Measurements from ENCODE around the gene TRIP13. TPM values are rescaled to one million over a fixed set of nuclear protein-coding genes. Genes with fewer than 3 reads are reported as not detected.
A peak's percentile ranks its signal among the peaks of the same experiment; 100 is the strongest.
"Not testable (repeated sequence)": the region's sequence is repeated elsewhere in the genome, so short reads cannot be mapped to it uniquely, and the experiment has no call there.

TRIP13 gene
- 10 to 100 TPM in 3 of 10 donors, 1 to 10 TPM in 7; 6.5 to 14.2 (median 8.6) TPM for polyA plus RNA-seq (ENCODE audit: insufficient read length in 10 of 10)
- long read RNA-seq, donor 1, partial matches to known transcripts = 0 of 1 reads
- long read RNA-seq, donor 1, other reads (novel, unspliced or antisense) = 0 of 1 reads
- long read RNA-seq, donor 2, partial matches to known transcripts = 5 of 6 reads
- long read RNA-seq, donor 2, other reads (novel, unspliced or antisense) = 0 of 6 reads
- long read RNA-seq, donor 3 = 0 reads
- long read RNA-seq, donor 4, partial matches to known transcripts = 0 of 2 reads
- long read RNA-seq, donor 4, other reads (novel, unspliced or antisense) = 0 of 2 reads
- long read RNA-seq, donor 5, partial matches to known transcripts = 0 of 2 reads
- long read RNA-seq, donor 5, other reads (novel, unspliced or antisense) = 0 of 2 reads
- long read RNA-seq, donor 6 = 0 reads
- long read RNA-seq, donor 7, partial matches to known transcripts = 0 of 3 reads
- long read RNA-seq, donor 7, other reads (novel, unspliced or antisense) = 0 of 3 reads
- long read RNA-seq, donor 8, partial matches to known transcripts = 0 of 1 reads
- long read RNA-seq, donor 8, other reads (novel, unspliced or antisense) = 0 of 1 reads
- long read RNA-seq, donor 9, partial matches to known transcripts = 0 of 1 reads
- long read RNA-seq, donor 9, other reads (novel, unspliced or antisense) = 0 of 1 reads

DNA sequence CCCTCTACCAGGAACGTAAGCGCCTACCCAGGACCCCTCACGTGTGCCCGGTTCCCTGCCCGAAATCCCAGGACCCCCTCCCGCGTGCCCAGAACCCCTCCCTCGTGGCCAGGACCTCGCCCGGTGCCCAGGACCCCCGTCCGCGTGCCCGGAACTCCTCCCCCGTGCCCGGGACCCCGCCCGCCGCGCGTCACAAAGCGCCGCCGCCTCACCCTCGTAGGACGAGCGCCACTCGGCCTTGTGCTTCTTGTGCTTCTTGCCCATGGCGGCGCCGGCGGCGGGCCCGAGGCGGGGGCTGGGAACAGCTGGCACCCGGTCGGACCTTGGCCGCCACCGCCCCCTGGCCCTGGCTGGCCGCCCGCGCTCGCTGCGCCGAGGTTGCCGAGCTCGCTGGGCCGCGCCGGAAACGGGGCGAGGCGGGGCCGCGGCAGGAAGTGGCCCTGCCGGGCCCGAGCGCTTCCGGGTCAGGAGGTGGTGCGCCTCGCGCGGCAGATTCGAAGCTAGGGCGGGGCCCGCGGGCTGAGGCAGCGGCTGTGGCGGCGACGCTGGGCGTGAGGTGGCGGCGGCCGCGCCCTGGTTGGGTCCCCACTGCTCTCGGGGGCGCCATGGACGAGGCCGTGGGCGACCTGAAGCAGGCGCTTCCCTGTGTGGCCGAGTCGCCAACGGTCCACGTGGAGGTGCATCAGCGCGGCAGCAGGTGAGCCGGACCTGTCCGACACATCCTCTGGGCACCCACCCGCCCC, at the start of gene TRIP13, which contains the start of gene BRD9:
TSS of gene TRIP13 (plus strand) at position 491 of the 743 bp plus-strand sequence. CDS start at position 606, 115 bp downstream.
TSS of gene BRD9 (minus strand) at position 408 of the 743 bp plus-strand sequence. CDS start at position 264, 144 bp downstream.
- peak; percentile 73 to 93 (median 88) for DNase-seq

GRCh38 chr5:843371-843770, 49.3 kb upstream of the TRIP13 start:
- DNase-seq = not testable (repeated sequence)

DNA sequence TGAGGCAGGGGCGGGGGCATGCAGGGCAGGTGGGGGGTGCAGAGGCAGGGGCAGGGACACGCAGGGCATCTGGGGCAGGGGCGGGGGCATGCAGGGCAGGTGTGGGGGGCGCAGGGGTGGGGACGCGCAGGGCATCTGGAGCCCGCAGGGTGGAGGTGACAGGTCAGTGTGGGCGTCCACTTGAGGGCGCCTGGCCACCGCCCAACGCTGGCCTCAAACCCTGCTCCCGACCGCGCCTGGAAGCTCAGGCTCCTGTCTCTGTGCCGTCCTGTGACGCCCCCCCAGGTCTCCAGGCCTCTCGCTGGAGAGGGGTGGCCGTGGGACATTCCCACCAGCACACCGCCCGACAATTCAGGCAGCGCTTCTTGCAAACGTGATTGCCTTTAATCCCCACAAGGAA, 48.8 kb upstream of the TRIP13 start:
- peak in 1 of 3 donors; percentile 3 for DNase-seq

GRCh38 chr5:844426-844825, 48.3 kb upstream of the TRIP13 start:
- peak in 1 of 3 donors; percentile 0 for DNase-seq

DNA sequence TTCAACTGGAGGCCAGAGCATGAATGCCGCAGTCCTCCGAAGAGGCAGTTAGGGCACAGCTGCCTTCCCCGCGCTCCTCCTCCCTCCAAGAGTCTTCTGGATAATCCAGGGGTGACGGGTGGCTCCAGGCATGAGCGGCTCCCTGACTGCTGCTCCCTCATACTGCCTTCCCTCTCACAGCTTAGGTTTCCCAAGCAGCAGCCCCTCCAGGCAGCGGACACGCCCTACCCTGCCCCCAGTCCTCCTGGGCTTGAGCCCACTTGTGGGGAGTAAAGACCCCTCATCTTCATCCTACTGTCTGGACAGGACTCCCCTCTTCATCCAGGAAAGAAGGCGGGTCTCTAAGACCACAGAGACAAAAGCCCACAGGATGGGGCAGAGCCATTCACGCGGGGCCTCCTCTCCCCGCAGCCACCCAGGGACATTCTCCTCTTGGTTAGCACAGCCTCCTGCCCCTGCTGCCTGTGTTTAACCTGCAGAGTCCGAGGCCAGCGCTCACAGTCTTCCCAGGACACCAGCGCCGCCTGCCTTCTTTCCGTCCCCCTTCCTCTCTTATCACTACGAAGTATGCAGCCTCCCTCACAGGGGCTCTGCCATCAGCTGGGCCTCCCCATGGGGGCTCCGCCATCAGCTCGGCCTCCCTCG, 47.5 kb upstream of the TRIP13 start:
- peak in 1 of 3 donors; percentile 1 for DNase-seq

DNA sequence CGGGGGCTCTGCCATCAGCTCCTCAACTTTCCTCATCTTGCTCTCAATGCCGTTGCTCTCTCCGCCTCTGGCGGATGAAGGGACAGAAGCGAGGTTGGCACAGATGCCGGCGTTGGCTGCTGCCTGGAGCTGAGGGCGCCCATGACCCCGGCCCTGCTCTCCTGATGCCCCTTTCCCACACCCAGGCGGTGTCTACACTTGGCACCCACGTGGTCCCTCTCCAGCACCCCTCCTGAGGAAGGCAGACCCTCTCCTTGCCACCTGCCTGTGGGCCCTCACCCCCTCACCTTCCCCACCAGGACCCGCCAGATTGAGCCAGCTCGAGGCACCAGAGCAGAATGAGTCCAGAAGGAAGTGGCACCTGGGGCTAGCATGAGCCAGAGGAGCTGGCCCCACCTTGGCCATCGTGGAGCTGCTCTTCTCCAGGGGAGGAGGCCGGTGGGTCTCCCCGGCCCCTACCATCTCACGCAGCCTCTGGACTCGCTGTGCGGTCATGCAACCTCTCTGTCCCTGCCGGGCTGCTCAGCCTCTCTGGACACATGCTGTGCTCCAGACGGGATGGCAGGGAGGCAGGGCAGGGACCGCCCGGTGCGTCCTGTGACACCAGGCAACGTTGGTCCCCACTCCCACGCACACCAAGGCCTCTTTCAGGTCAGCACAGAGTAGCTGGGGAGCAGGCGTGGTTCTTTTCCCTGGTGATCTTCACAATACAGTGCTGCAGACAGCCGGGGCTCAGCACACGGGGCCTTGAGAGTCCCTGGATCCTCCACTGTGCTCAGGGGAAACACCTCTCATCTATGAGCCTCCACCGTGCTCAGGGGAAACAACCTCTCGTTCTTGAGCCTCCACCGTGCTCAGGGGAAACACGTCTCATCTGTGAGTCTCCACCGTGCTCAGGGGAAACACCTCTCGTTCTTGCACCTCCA, 46.7 kb upstream of the TRIP13 start:
- not testable (repeated sequence) for DNase-seq

DNA sequence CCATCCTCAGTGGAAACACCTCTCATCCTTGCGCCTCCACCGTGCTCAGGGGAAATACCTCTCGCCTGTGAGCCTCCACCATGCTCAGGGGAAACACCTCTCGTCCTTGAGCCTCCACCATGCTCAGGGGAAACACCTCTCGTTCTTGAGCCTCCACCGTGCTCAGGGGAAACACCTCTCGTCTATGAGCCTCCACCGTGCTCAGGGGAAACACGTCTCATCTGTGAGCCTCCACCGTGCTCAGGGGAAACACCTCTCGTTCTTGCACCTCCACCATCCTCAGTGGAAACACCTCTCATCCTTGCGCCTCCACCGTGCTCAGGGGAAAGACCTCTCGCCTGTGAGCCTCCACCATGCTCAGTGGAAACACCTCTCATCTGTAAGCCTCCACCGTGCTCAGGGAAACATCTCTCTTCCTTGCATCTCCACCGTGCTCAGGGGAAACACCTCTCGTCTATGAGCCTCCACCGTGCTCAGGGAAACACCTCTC, 46.0 kb upstream of the TRIP13 start:
- peak in 1 of 3 donors; percentile 2 for DNase-seq

GRCh38 chr5:847212-847611, 45.5 kb upstream of the TRIP13 start:
- DNase-seq = not testable (repeated sequence)

DNA sequence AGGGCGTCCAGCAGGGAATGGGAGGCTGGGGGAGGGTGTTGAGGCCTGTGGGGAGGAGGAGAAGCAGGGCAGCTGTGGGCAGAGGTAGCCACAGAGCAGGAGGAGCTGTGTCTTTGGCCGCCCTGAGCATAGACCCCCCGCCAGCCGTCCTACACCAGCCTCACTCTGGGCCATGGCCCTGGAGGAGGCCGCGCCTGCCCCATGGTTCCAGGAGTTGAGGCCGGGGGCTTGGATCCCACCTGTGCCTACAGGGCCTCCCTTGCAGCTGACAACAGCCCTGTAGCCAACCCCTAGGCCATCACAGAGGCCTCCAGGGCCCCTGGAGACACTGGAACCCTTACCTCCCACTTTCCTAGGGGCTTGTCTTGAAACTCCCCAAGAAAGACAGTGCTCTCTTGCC, 44.9 kb upstream of the TRIP13 start:
- not testable (repeated sequence) for DNase-seq

DNA sequence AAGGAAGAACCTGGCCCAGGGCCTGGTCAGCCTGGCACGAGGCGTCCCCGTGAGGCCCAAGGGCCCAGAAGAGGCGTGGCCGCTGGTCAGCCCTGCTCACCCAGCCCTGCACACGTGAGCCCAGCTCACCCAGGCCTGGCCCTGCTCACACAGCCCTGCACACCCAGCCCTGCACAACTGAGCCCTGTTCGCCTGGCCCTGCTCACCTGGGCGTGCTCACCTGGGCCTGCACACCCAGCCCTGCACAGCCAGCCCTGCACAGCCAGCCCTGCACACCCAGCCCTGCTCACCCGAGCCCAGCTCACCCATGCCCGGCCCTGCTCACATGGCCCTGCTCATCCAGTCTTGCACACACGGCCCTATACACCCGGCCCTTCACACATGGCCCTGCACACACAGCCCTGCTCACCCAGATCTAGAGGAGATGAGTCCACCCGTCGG, 44.0 kb upstream of the TRIP13 start:
- peak in 1 of 3 donors; percentile 1 for DNase-seq

DNA sequence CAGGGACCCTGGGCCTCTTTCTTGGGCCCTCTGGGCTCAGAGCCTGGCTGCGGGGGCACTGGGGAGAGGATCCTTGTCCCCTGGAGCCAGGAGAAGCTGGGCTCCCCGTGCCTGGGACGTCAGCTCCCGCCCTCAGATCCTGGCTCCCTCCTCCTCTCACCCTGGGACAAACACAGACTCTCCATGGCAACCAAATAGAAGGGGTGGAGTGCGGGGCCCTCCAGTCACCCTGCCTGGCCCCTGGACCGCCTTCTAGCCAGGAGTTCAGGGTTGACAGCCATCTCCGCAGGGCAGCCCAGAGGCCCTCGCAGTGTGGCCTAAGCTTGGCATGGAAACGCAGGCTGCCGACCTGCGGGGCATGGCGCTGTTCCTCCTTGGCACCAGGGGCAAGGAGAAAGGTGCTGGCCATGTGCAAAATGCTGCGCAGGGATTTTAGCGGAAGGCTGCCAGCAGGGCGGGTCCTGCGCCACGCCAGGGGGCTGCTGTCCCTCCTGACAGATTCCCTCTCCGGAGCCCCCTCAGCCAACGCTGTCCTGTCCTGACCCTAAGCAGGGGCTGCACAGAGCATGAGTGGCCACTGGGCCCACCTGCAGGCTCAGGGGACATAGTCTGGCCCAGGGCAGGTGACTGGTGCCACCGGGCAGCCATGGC, 42.9 kb upstream of the TRIP13 start:
- DNase-seq = peak; percentile 7 to 77 (median 68)

- DNase-seq = no peak
Measured at GRCh38 chr5:850511-851006, 42.1 kb upstream of the TRIP13 start, which contains the start of gene ZDHHC11. Gene ZDHHC11 (minus strand): TSS chr5:850986. CDS start chr5:850602, 384 bp downstream.

DNA sequence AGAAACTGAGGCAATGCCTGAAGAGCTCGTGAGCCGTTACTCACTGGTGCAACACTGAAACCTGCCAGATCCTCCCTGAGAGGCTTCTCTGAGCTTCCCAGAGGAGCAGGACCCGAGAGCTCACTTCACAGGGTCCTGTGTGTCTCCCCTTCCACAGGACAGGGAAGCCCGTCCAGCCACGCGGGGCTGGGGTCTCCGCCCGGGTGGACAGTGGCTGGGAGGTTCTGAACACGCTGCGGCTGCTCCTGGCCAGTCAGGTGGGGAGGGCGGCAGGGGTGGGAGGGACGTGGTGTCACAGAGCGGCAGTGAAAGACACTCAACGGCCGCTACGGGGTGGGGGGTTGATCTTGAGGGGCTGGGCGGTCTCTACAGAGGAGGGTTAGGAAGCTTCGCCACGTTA, 41.6 kb upstream of the TRIP13 start:
- no peak for DNase-seq

DNA sequence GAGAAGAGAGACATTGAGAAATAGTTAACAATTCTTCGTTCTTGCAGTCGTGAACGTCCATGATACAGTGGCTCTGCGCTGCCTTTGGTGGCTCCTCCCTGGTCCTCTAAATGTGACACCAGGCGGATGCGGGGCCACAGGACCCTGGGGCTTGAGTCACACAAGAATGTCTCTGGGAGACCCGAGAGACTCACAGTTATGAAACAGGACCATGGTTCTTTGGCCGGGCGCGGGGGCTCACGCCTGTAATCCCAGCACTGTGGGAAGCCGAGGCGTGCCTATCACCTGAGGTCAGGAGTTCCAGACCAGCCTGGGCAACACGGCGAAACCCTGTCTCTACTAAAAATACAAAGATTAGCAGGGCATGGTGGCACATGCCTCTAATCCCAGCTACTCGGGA, 41.1 kb upstream of the TRIP13 start:
- DNase-seq = no peak

GRCh38 chr5:852018-852417, 40.7 kb upstream of the TRIP13 start:
- no peak for DNase-seq

DNA sequence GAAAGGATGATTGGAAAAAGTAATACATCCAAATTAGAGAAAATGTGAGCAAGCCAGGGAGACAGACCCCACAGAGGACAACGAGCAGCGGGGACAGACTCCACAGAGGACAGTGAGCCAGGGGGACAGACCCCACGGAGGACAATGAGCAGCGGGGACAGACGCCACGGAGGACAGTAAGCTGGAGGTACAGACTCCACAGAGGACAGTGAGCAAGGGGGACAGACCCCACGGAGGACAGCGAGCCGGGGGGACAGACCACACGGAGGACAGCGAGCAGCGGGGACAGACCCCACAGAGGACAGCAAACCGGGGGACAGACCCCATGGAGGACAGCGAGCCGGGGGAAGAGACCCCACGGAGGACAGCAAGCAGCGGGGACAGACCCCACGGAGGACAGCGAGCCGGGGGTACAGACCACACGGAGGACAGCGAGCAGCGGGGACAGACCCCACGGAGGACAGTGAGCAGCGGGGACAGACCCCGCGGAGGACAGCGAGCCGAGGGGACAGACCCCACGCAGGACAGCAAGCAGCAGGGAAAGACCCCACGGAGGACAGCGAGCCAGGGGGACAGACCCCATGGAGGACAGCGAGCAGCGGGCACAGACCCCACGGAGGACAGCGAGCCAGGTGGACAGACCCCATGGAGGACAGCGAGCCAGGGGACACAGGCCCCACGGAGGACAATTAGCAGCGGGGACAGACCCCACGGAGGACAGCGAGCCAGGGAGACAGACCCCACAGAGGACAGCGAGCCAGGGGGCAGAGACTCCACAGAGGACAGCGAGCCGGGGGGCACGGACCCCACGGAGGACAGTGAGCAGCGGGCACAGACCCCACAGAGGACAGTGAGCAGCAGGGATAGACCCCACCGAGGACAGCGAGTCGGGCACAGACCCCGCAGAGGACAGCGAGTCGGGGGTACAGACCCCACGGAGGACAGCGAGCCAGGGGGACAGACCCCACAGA, 40.0 kb upstream of the TRIP13 start:
- no peak for DNase-seq

GRCh38 chr5:853416-854090, 39.1 kb upstream of the TRIP13 start:
- not testable (repeated sequence) for DNase-seq

Measured in muscle of back (tissue), 13 donors.